GM12875 (cell line): ENCODE data around the gene GMPR2.

ENCODE experiments used
- H3K4me3 ChIP-seq: one replicate; pipeline ENCODE4 v1.5.1; 2011; ENCODE audit warnings: low read depth, low read length, control low read depth
- CTCF ChIP-seq: IDR thresholded peaks from 2 replicates; pipeline ENCODE4 v1.5.1; 2011; ENCODE audit warnings: low read depth, mild to moderate bottlenecking, control low read depth, inconsistent platforms, low read length, moderate library complexity, borderline replicate concordance; ENCODE audit not compliant: insufficient read depth

The GMPR2 gene

GRCh38 chr14:24280797-24281460 is 48.2 kb downstream of the GMPR2 start:
- TF ChIP-seq CTCF, result no peak
- no peak overlapping the region for H3K4me3 ChIP-seq

GRCh38 chr14:24281636-24282035 is 48.9 kb downstream of the GMPR2 start:
- no peak for TF ChIP-seq CTCF
- H3K4me3 ChIP-seq, result no peak overlapping the region

GRCh38 chr14:24282736-24283135 is 50.0 kb downstream of the GMPR2 start:
- TF ChIP-seq CTCF, result no peak
- H3K4me3 ChIP-seq, result no peak overlapping the region

GRCh38 chr14:24283796-24284460 is 51.2 kb downstream of the GMPR2 start:
- no peak overlapping the region for H3K4me3 ChIP-seq
- TF ChIP-seq CTCF, result no peak

- TF ChIP-seq CTCF, result no peak
- H3K4me3 ChIP-seq, result no peak overlapping the region
Measured at GRCh38 chr14:24284501-24285035, 51.8 kb downstream of the GMPR2 start.

- H3K4me3 ChIP-seq, result no peak overlapping the region
- TF ChIP-seq CTCF, result no peak
Measured at GRCh38 chr14:24285351-24285750, 52.6 kb downstream of the GMPR2 start.

- no peak for TF ChIP-seq CTCF
- H3K4me3 ChIP-seq, result no peak overlapping the region
Measured at GRCh38 chr14:24286996-24287395, 54.3 kb downstream of the GMPR2 start.
